Measurements from ENCODE around the gene DCANP1. TPM values are rescaled to one million over a fixed set of nuclear protein-coding genes. Genes with fewer than 3 reads are reported as not detected.

DCANP1 gene
- total and polyA plus RNA-seq, 9 of the 15 experiments (the other 6 are each of a cell fraction or from before 2014, with no cell fraction given): not detected

DNA sequence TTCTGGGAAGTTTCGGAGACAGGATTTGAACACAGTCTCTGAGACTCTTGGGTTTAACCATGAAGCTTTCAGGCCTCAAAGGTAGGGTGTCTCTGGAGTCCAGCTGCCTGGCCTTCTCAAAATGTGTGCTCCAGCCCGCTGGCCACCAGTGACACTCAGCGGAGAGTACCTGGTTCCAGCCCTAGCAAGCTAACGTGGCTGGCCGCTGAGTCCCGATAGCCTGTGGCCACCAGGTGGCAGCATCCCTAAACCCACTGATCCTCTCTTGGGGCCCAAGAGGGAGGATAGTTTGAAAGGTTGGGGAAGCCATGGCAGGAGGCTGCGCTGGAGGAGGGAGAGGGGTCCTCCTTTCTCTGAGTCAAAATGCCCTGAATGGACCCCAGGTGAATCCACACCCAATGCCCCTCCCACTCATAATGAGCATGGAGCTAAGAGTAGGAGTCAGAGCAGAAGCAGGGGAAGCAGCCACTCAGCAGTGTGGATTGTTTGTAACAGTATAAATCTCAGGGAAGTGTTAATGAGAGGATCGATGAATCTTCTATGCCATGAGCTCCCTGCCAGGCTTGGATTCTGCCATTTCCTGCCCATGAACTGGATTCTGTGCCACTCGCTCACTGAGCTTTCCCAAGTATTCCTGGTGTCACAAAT is 10.4 kb upstream of the DCANP1 start (continued):
- TF ChIP-seq PHB (CRISPR knock-in tag; IDR thresholded peaks at IDR 0.05): no peak
- TF ChIP-seq ZBTB7A (IDR thresholded peaks at IDR 0.05; ENCODE audit: borderline replicate concordance, control insufficient read depth, low read depth, low read length): no peak
- TF ChIP-seq SREBF1 (IDR thresholded peaks at IDR 0.05; ENCODE audit: borderline replicate concordance, low read depth, low read length): no peak
- TF ChIP-seq, protein P1, sequence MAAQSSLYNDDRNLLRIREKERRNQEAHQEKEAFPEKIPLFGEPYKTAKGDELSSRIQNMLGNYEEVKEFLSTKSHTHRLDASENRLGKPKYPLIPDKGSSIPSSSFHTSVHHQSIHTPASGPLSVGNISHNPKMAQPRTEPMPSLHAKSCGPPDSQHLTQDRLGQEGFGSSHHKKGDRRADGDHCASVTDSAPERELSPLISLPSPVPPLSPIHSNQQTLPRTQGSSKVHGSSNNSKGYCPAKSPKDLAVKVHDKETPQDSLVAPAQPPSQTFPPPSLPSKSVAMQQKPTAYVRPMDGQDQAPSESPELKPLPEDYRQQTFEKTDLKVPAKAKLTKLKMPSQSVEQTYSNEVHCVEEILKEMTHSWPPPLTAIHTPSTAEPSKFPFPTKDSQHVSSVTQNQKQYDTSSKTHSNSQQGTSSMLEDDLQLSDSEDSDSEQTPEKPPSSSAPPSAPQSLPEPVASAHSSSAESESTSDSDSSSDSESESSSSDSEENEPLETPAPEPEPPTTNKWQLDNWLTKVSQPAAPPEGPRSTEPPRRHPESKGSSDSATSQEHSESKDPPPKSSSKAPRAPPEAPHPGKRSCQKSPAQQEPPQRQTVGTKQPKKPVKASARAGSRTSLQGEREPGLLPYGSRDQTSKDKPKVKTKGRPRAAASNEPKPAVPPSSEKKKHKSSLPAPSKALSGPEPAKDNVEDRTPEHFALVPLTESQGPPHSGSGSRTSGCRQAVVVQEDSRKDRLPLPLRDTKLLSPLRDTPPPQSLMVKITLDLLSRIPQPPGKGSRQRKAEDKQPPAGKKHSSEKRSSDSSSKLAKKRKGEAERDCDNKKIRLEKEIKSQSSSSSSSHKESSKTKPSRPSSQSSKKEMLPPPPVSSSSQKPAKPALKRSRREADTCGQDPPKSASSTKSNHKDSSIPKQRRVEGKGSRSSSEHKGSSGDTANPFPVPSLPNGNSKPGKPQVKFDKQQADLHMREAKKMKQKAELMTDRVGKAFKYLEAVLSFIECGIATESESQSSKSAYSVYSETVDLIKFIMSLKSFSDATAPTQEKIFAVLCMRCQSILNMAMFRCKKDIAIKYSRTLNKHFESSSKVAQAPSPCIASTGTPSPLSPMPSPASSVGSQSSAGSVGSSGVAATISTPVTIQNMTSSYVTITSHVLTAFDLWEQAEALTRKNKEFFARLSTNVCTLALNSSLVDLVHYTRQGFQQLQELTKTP (IDR thresholded peaks at IDR 0.05; ENCODE audit: low read depth in 1 of 2, partially characterized antibody in 2 of 2): no peak
- TF ChIP-seq RBM17 (IDR thresholded peaks at IDR 0.05; ENCODE audit: borderline replicate concordance, low read depth, low read length): no peak
- TF ChIP-seq CBX5 (IDR thresholded peaks at IDR 0.05; ENCODE audit: borderline replicate concordance, low read depth): no peak
- TF ChIP-seq, protein P2, sequence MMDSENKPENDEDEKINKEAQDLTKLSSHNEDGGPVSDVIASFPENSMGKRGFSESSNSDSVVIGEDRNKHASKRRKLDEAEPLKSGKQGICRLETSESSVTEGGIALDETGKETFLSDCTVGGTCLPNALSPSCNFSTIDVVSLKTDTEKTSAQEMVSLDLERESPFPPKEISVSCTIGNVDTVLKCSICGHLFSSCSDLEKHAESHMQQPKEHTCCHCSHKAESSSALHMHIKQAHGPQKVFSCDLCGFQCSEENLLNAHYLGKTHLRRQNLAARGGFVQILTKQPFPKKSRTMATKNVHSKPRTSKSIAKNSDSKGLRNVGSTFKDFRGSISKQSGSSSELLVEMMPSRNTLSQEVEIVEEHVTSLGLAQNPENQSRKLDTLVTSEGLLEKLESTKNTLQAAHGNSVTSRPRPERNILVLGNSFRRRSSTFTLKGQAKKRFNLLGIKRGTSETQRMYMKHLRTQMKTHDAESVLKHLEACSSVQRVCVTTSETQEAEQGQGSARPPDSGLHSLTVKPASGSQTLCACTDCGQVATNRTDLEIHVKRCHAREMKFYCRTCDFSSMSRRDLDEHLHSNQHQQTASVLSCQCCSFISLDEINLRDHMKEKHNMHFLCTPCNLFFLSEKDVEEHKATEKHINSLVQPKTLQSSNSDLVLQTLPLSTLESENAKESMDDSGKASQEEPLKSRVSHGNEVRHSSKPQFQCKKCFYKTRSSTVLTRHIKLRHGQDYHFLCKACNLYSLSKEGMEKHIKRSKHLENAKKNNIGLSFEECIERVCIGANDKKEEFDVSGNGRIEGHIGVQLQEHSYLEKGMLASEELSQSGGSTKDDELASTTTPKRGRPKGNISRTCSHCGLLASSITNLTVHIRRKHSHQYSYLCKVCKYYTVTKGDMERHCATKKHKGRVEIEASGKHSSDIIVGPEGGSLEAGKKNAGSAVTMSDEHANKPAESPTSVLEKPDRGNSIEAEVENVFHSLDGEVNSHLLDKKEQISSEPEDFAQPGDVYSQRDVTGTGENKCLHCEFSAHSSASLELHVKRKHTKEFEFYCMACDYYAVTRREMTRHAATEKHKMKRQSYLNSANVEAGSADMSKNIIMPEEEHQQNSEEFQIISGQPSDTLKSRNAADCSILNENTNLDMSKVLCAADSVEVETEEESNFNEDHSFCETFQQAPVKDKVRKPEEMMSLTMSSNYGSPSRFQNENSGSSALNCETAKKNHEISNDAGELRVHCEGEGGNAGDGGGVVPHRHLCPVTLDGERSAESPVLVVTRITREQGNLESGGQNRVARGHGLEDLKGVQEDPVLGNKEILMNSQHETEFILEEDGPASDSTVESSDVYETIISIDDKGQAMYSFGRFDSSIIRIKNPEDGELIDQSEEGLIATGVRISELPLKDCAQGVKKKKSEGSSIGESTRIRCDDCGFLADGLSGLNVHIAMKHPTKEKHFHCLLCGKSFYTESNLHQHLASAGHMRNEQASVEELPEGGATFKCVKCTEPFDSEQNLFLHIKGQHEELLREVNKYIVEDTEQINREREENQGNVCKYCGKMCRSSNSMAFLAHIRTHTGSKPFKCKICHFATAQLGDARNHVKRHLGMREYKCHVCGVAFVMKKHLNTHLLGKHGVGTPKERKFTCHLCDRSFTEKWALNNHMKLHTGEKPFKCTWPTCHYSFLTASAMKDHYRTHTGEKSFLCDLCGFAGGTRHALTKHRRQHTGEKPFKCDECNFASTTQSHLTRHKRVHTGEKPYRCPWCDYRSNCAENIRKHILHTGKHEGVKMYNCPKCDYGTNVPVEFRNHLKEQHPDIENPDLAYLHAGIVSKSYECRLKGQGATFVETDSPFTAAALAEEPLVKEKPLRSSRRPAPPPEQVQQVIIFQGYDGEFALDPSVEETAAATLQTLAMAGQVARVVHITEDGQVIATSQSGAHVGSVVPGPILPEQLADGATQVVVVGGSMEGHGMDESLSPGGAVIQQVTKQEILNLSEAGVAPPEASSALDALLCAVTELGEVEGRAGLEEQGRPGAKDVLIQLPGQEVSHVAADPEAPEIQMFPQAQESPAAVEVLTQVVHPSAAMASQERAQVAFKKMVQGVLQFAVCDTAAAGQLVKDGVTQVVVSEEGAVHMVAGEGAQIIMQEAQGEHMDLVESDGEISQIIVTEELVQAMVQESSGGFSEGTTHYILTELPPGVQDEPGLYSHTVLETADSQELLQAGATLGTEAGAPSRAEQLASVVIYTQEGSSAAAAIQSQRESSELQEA (IDR thresholded peaks at IDR 0.05; ENCODE audit: low read depth): no peak
- no peak for TF ChIP-seq NFIC (IDR thresholded peaks at IDR 0.05)
- 0 out of 2 replicates have a peak, but pooled peaks have one; percentile 49 for TF ChIP-seq ZNF583 (CRISPR knock-in tag; IDR thresholded peaks at IDR 0.05)
- TF ChIP-seq HNRNPL (IDR thresholded peaks at IDR 0.05; ENCODE audit: low read depth, low read length): no peak
- TF ChIP-seq KDM5B (IDR thresholded peaks at IDR 0.05; ENCODE audit: insufficient replicate concordance, low read depth, low read length): no peak
- TF ChIP-seq, protein P3, sequence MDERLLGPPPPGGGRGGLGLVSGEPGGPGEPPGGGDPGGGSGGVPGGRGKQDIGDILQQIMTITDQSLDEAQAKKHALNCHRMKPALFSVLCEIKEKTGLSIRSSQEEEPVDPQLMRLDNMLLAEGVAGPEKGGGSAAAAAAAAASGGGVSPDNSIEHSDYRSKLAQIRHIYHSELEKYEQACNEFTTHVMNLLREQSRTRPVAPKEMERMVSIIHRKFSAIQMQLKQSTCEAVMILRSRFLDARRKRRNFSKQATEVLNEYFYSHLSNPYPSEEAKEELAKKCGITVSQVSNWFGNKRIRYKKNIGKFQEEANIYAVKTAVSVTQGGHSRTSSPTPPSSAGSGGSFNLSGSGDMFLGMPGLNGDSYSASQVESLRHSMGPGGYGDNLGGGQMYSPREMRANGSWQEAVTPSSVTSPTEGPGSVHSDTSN (CRISPR knock-in tag; IDR thresholded peaks at IDR 0.05; ENCODE audit: low read depth): no peak
- TF ChIP-seq, protein P3 (tag; conservative IDR thresholded peaks at IDR 0.05; ENCODE audit: low read depth): no peak
